ENCODE data around the gene PCYOX1L. TPM values are rescaled to one million over a fixed set of nuclear protein-coding genes. Genes with fewer than 3 reads are reported as not detected.

The PCYOX1L gene
- polyA plus RNA-seq, 2 of the 4 experiments (the other 2 are of a cell fraction) = 2.1 to 6.7 TPM

DNA sequence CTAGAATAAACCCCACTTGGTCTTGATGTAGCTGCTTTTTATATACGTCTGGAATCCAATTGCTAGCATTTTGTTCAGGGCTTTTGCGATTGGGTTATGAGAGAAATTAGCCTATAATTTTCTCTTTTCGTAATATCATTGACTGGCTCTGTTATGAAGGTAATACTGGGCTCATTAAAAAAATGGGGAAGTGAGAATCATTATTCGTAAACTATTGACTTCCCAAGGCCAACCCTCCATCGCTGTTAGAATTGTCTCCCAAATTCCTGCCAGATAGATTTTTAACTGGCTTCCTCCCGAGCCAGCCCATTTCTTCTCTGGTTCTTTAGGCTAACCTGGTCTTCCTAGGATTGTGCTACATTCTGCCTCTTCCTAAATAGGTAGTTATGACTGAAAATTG, 48.5 kb upstream of the PCYOX1L start (continued):
- TF ChIP-seq HMGXB4 (CRISPR knock-in tag; IDR thresholded peaks at IDR 0.05; ENCODE audit: borderline replicate concordance) = no peak

DNA sequence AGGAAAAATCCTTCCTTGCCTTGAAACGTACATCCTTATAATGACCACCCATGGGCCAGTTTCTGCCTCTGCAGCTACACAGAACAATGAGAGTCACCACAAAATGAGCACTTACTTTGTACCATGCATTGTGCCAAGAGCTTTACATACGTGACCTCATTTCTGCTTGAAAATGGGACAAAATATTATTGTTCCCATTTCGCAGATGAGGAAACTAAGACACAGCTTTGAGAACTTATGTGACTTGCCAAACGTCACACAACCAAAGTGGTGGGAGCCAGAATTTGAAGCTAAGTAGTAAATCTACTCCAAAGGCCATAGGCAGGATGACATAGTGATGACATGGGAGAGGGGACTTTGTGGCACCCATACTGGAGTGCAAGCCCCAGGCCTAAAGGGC, 47.4 kb upstream of the PCYOX1L start:
- FAIRE-seq (no peak), DNase-seq (ENCODE audit: low read depth in 1 of 2, low spot score in 1 of 2) (no peak), ATAC-seq (no peak)
- ChIA-PET POLR2A (no interaction called here), CTCF (interaction anchor here (0.7 to 21.3 kb wide), 5 partner anchors 9 to 308 kb away, joined by 3 to 275 read pairs (median 4); partner anchors contain the start of gene IL17B)
- H3K4me3 ChIP-seq = no peak overlapping the region
- TF ChIP-seq BHLHE40 (IDR thresholded peaks at IDR 0.05; ENCODE audit: low read depth, low read length) (no peak), CBX8 (IDR thresholded peaks at IDR 0.05) (no peak), NFE2L2 (conservative IDR thresholded peaks at IDR 0.05; ENCODE audit: low read length) (no peak), JUNB (IDR thresholded peaks at IDR 0.05) (no peak), ESRRA (IDR thresholded peaks at IDR 0.05; ENCODE audit: borderline replicate concordance, low read length) (no peak), HOXB5 (CRISPR knock-in tag; IDR thresholded peaks at IDR 0.05) (no peak), CHD4 (IDR thresholded peaks at IDR 0.05; ENCODE audit: borderline replicate concordance) (no peak), RCOR1 (IDR thresholded peaks at IDR 0.05; ENCODE audit: low read depth, low read length) (no peak), MAX (IDR thresholded peaks at IDR 0.05) (no peak), JUN (IDR thresholded peaks at IDR 0.05) (no peak)
- no peak overlapping the region for H3K4me2 ChIP-seq
- H3K9me3 ChIP-seq = no peaks in the 10 kb centered on the region
- no peak overlapping the region for H3K27ac ChIP-seq
- no peaks in the 10 kb centered on the region for H3K4me1 ChIP-seq
- 82% methylated on average over 4 of the region's 4 CpGs for WGBS (ENCODE audit: missing lambda C conversion rate)

DNA sequence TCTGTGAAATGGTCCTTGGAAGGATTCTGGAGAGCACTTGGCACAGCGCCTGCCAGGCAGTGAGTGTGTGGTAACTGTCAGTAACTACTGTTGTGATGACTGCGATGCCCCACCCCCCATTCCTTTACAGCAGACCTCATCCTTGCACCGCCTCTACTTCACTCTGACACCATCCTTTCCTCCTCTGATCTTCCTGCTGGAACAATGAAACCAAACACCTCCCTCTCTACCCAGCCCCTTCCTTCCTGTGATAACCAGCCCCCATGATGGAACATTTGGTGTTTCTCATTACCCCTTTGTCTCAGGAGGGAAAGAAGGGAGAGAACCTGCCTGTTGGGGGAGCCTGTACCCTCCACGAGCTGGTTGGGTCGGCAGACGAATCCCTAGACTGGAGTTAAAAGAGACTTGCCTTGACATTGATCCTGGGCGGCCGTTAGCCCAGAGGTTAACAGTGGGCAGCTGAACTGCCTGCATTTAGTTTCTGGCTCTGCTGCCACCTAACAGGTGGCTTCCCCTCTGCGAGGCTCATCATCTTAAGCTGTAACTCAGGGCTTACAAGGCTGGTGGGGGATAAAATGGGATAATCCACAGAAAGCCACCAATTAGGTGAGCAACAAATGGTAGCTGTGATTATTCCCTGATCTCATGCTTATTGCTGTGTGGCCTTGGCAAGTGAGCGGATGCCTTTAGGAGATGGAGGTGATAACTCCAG, 46.7 kb upstream of the PCYOX1L start:
- peak in 1 of 2 experiments; percentile 19 for DNase-seq (ENCODE audit: low read depth in 1 of 2, low spot score in 1 of 2)
- 87% methylated on average over 10 of the region's 10 CpGs for WGBS (ENCODE audit: missing lambda C conversion rate)
- Histone ChIP-seq H3K9me3 (no peaks in the 10 kb centered on the region), H3K4me1 (no peaks in the 10 kb centered on the region), H3K4me3 (no peak overlapping the region), H3K4me2 (no peak overlapping the region), H3K27ac (no peak overlapping the region)
- ChIA-PET POLR2A (no interaction called here), CTCF (interaction anchor here (0.7 to 21.3 kb wide), 2 partner anchors 21 to 62 kb away, joined by 4 to 275 read pairs; partner anchors contain the start of gene IL17B)
- no peak for FAIRE-seq
- no peak for TF ChIP-seq FOSL2 (IDR thresholded peaks at IDR 0.05)
- no peak for TF ChIP-seq FOSL2 (CRISPR knock-in tag; IDR thresholded peaks at IDR 0.05)
- no peak for TF ChIP-seq RCOR1 (IDR thresholded peaks at IDR 0.05; ENCODE audit: low read depth, low read length)
- TF ChIP-seq FOXS1 (CRISPR knock-in tag; IDR thresholded peaks at IDR 0.05) = no peak
- TF ChIP-seq ZNF302 (CRISPR knock-in tag; IDR thresholded peaks at IDR 0.05) = no peak
- no peak for TF ChIP-seq MYC (IDR thresholded peaks at IDR 0.05; ENCODE audit: borderline replicate concordance, low read length)
- no peak for TF ChIP-seq RNF2 (IDR thresholded peaks at IDR 0.05; ENCODE audit: borderline replicate concordance, low read depth)
- TF ChIP-seq, protein P1, sequence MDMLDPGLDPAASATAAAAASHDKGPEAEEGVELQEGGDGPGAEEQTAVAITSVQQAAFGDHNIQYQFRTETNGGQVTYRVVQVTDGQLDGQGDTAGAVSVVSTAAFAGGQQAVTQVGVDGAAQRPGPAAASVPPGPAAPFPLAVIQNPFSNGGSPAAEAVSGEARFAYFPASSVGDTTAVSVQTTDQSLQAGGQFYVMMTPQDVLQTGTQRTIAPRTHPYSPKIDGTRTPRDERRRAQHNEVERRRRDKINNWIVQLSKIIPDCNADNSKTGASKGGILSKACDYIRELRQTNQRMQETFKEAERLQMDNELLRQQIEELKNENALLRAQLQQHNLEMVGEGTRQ (IDR thresholded peaks at IDR 0.05) = no peak
- TF ChIP-seq ZSCAN20 (CRISPR knock-in tag; IDR thresholded peaks at IDR 0.05) = no peak
- TF ChIP-seq ZFP36 (IDR thresholded peaks at IDR 0.05; ENCODE audit: borderline replicate concordance, partially characterized antibody) = no peak
- no peak for TF ChIP-seq RFX5 (IDR thresholded peaks at IDR 0.05)
- TF ChIP-seq EHF (CRISPR knock-in tag; IDR thresholded peaks at IDR 0.05) = no peak
- no peak for TF ChIP-seq CEBPB (IDR thresholded peaks at IDR 0.05)
- no peak for TF ChIP-seq HMGXB4 (CRISPR knock-in tag; IDR thresholded peaks at IDR 0.05; ENCODE audit: borderline replicate concordance)
- TF ChIP-seq, protein P2, sequence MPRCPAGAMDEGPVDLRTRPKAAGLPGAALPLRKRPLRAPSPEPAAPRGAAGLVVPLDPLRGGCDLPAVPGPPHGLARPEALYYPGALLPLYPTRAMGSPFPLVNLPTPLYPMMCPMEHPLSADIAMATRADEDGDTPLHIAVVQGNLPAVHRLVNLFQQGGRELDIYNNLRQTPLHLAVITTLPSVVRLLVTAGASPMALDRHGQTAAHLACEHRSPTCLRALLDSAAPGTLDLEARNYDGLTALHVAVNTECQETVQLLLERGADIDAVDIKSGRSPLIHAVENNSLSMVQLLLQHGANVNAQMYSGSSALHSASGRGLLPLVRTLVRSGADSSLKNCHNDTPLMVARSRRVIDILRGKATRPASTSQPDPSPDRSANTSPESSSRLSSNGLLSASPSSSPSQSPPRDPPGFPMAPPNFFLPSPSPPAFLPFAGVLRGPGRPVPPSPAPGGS (IDR thresholded peaks at IDR 0.05) = no peak
- TF ChIP-seq PHF8 (IDR thresholded peaks at IDR 0.05; ENCODE audit: borderline replicate concordance, low read depth) = no peak
- no peak for TF ChIP-seq E2F6 (IDR thresholded peaks at IDR 0.05; ENCODE audit: borderline replicate concordance, low read depth)
- ATAC-seq = no peak
